HG03196 (cell line): ENCODE data around the gene INPP5A.
"Not testable (repeated sequence)": the region's sequence is repeated elsewhere in the genome, so short reads cannot be mapped to it uniquely, and the experiment has no call there.

Experiments
- ATAC-seq: cut with Tn5 transposase; IDR thresholded peaks from one replicate; pipeline ENCODE4 v1.9.1; 2021; ENCODE audit not compliant: unreplicated experiment

The INPP5A gene

DNA sequence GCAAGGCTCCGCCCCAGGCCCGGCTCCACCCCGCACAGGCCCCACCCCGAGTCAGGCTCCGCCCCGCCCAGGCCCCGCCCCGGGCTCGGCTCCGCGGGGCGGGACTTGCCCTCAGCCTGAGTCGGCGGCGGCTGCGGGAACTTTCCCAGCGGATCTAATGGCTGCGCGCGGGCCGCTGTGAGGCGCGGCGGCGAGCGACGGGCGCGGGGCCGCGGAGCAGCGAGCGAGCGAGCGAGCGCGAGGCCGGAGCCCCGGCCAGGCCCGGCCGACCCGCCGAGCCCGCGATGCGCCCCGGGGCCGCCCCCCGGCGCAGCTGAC lies at the start of gene INPP5A:
Gene INPP5A, plus strand, starts transcription at position 104 of the 318 bp plus-strand sequence. CDS start 310 bp downstream, outside the sequence.
- no peak for ATAC-seq

- ATAC-seq = no peak
Measured at GRCh38 chr10:132488231-132488821, 49.3 kb upstream of the INPP5A start.

DNA sequence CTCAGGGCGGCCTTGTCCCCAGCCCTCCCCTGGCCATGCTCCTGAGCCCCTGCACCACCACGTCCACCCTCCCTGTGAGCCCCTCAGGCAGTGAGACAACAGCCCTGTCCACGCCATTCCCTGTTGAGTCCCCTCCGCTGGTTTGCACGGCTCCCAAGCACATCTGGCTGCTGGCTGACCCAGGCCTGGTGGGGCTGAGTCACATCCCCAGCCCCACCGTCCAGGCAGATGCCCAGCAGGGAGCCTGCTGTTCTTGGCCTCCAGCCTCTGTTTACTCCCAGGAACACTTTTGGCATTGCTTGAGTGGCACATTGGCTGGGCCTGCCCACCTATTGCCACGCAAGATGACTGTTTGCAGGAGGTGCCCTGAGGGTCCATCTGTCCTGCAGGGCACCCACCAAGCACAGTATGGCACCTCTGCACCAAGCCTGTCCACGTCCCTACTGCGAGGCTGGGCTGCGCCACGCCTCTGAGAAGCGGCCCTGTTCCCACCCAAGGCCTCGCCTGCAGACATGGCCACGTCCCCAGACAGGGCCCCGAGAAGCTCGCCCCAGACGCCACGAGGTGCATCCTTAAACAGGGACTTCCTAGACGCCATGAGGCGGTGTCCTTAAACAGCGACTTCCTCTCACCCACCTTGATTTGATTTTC lies 48.4 kb upstream of the INPP5A start:
- no peak for ATAC-seq

- ATAC-seq = no peak
Measured at GRCh38 chr10:132489704-132490534, 47.7 kb upstream of the INPP5A start.

DNA sequence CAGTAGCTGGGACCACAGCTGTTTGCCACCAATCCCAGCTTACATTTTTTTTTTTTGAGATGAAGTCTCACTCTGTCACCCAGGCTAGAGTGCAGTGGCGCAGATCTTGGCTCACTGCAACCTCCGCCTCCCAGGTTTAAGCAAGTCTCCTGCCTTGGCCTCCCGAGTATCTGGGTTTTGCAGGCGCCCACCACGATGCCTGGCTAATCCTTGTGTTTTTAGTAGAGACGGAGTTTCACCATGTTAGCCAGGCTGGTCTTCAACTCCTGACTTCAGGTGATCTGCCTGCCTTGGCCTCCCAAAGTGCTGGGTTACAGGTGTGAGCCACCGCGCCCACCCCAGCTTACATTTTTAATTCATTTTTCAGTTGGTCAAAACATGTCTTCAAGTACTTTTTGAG lies 46.1 kb upstream of the INPP5A start:
- not testable (repeated sequence) for ATAC-seq

DNA sequence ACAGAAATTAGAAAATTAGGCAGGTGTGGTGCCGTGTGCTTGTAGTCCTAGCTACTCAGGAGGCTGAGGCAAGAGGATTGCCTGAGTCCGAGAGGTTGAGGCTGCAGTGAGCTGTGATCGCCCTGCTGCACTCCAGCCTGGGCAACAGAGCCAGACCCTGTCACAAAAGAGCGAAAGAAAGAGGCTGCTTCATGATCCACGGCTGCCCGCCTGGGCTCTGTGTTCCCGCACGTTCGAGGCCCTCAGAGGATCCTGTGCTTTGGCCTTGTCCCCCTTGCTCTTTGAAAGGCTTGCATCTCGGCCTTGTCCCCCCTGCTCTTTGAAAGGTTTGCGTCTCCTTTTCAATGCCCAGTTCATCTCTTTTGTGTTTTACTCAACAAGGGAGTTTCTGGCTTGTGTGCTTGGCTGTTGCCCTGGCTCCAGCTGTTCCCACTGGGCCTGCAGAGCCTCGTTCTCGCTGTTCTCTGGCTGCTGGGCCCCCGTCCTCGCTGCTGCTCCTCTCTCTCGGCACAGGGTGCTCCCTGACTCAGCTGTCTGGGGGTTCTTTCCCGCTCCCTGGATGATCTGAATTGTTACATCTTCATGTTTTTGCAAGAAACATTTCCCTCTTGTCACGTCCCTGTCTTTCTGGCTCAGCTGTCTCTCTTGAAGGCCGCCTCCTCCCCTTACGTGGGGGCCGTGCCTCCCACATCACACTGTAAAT lies 45.1 kb upstream of the INPP5A start:
- ATAC-seq = no peak

GRCh38 chr10:132493246-132493755 lies 44.3 kb upstream of the INPP5A start:
- no peak for ATAC-seq

DNA sequence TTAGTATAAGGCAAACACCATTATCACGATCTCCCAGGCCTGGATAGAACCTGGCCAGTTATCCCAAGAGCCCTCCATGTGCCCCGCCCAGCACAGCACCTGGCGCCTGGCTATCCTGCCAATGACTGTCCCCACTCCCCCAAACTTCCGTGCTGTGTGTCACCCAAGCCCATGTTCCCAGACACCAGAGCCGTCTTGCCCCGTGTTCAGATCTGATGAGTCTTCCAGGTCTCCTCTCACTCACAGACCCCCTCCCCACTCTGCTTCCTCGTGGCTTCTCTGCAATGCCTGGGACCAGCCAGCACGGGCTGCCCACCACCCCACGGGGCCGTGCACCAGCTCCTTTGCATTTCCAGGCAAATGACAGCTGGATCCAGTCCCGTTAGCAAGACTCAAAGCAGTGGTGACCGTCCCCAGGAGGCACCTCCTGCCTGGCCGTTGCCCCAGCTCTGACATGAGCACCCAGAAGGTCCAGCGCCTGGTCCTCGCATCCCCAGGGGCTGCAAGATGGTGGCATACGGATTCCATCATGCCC lies 43.8 kb upstream of the INPP5A start:
- ATAC-seq = no peak

GRCh38 chr10:132494866-132495630 lies 42.5 kb upstream of the INPP5A start:
- ATAC-seq = no peak

- ATAC-seq = no peak
Measured at GRCh38 chr10:132496360-132497062, 41.1 kb upstream of the INPP5A start.

GRCh38 chr10:132497063-132497680 lies 40.4 kb upstream of the INPP5A start:
- no peak for ATAC-seq

- no peak for ATAC-seq
Measured at GRCh38 chr10:132497861-132498561, 39.6 kb upstream of the INPP5A start.

- no peak for ATAC-seq
Measured at GRCh38 chr10:132498562-132499366, 38.8 kb upstream of the INPP5A start.

GRCh38 chr10:132499367-132499685 lies 38.3 kb upstream of the INPP5A start:
- no peak for ATAC-seq

DNA sequence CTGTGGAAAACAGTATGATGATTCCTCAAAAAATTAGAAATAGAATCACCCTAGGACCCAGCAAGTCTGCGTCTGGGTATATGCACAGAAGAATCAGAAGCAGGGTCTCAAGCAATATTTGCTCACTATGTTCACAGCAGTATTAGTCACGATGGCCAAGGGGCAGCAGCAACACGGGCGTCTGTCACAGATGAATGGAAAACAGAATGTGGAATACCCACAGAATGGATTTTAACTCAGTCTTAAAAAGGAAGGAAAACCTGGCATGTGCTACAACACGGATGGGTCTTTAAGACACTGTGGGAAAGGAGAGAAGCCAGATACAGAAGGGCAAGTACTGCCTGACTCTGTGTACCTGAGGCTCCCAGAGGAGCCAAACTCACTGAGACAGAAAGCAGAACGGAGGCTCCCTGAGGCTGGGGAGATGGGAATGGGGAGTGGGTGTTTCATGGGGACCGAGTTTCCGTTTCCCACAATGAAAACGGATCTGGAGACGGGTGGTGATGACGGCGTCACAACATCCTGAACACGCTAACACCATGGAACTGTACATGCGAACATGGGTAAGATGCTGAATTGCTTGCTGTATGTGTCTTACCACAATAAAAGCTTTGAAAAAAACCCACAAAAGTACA lies 36.7 kb upstream of the INPP5A start:
- ATAC-seq = no peak

DNA sequence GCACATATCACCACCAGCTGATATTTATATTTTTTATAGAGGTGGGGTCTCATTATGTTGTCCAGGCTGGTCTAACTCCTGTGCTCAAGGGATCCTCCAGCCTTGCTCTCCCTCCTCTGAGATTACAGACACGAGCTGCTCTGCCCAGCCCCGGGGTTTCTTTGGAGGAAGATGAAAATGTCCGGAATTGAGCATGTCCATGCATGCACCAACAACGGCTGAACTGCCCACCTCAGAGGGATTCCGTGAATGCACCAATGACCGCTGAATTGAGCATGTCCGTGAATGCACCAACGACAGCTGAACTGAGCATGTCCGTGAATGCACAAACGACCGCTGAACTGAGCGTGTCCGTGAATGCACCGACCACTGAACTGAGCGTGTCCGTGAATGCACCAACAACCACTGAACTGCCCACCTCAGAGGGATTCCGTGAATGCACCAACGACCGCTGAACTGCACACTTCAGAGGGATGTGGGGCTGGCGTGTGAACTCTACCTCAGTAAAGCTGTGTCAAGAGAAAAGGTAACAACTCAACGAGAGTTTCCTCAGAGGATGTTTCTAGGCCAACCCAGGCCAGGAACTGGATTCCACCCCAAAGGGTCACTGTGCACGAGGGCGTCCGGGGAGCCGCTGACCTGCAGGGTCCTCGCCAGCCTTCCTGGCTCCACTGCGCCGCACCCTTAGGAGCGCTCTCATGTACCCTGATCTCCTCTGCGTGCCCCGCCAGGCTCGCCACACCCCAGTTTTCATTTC lies 34.9 kb upstream of the INPP5A start:
- ATAC-seq = no peak
